ENCODE results near the gene POU6F1.

The POU6F1 gene

GRCh38 chr12:51171884-51172514 is 45.9 kb downstream of the POU6F1 start:
- Histone ChIP-seq H3K4me3 (replicated peaks; ENCODE audit: insufficient read depth, low read length) (peak overlapping the region; percentile 98), H3K27ac (replicated peaks) (peak overlapping the region; percentile 85), H3K27me3 (ENCODE audit: insufficient read depth, poor library complexity, severe bottlenecking) (no peaks in the 10 kb centered on the region)
- peak; percentile 58; the same call in 1 of the 2 replicates for TF ChIP-seq SPI1 (IDR thresholded peaks at IDR 0.05; ENCODE audit: borderline replicate concordance, low read depth)
- no peak for TF ChIP-seq CTCF (IDR thresholded peaks at IDR 0.05; ENCODE audit: insufficient read depth, low read length)
- peak in 1 of 2 experiments; percentile 9 for DNase-seq (ENCODE audit: low read depth in 1 of 2, low spot score in 1 of 2)

DNA sequence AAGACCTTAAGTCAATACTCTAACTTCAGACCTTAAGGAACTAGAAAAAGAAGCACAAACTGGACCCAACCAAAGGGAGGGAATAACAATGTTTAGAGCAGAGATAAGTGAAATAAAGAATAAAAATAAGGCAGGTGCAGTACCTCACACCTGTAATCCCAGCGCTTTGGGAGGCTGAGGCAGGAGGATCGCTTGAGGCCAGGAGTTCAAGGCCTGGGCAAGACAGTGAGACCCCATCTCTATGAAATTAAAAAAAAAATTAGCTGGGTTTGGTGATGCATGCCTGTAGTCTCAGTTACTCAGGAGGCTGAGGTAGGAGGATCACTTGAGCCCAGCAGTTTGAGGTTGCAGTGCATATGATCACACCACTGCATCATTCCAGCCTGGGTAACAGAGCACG is 54.1 kb downstream of the POU6F1 start:
- Histone ChIP-seq H3K4me3 (replicated peaks; ENCODE audit: insufficient read depth, low read length) (no peak overlapping the region), H3K27me3 (ENCODE audit: insufficient read depth, poor library complexity, severe bottlenecking) (no peaks in the 10 kb centered on the region), H3K27ac (replicated peaks) (no peak overlapping the region)
- DNase-seq (ENCODE audit: low read depth in 1 of 2, low spot score in 1 of 2), result no peak
- no peak for TF ChIP-seq GABPA (IDR thresholded peaks at IDR 0.05; ENCODE audit: low read depth)
- TF ChIP-seq CTCF (IDR thresholded peaks at IDR 0.05; ENCODE audit: insufficient read depth, low read length), result no peak

- Histone ChIP-seq H3K4me3 (replicated peaks; ENCODE audit: insufficient read depth, low read length) (no peak overlapping the region), H3K27ac (replicated peaks) (no peak overlapping the region), H3K27me3 (ENCODE audit: insufficient read depth, poor library complexity, severe bottlenecking) (no peaks in the 10 kb centered on the region)
- DNase-seq (ENCODE audit: low read depth in 1 of 2, low spot score in 1 of 2), result no peak
- TF ChIP-seq, protein P1, sequence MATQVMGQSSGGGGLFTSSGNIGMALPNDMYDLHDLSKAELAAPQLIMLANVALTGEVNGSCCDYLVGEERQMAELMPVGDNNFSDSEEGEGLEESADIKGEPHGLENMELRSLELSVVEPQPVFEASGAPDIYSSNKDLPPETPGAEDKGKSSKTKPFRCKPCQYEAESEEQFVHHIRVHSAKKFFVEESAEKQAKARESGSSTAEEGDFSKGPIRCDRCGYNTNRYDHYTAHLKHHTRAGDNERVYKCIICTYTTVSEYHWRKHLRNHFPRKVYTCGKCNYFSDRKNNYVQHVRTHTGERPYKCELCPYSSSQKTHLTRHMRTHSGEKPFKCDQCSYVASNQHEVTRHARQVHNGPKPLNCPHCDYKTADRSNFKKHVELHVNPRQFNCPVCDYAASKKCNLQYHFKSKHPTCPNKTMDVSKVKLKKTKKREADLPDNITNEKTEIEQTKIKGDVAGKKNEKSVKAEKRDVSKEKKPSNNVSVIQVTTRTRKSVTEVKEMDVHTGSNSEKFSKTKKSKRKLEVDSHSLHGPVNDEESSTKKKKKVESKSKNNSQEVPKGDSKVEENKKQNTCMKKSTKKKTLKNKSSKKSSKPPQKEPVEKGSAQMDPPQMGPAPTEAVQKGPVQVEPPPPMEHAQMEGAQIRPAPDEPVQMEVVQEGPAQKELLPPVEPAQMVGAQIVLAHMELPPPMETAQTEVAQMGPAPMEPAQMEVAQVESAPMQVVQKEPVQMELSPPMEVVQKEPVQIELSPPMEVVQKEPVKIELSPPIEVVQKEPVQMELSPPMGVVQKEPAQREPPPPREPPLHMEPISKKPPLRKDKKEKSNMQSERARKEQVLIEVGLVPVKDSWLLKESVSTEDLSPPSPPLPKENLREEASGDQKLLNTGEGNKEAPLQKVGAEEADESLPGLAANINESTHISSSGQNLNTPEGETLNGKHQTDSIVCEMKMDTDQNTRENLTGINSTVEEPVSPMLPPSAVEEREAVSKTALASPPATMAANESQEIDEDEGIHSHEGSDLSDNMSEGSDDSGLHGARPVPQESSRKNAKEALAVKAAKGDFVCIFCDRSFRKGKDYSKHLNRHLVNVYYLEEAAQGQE (IDR thresholded peaks at IDR 0.05; ENCODE audit: insufficient replicate concordance, low read depth), result no peak
- TF ChIP-seq POLR2AphosphoS5 (IDR thresholded peaks at IDR 0.05; ENCODE audit: low read depth) (no peak), SPI1 (IDR thresholded peaks at IDR 0.05; ENCODE audit: borderline replicate concordance, low read depth) (no peak), CTCF (IDR thresholded peaks at IDR 0.05; ENCODE audit: insufficient read depth, low read length) (no peak), GABPA (IDR thresholded peaks at IDR 0.05; ENCODE audit: low read depth) (no peak)
Observed at GRCh38 chr12:51162217-51162616, 55.6 kb downstream of the POU6F1 start.

DNA sequence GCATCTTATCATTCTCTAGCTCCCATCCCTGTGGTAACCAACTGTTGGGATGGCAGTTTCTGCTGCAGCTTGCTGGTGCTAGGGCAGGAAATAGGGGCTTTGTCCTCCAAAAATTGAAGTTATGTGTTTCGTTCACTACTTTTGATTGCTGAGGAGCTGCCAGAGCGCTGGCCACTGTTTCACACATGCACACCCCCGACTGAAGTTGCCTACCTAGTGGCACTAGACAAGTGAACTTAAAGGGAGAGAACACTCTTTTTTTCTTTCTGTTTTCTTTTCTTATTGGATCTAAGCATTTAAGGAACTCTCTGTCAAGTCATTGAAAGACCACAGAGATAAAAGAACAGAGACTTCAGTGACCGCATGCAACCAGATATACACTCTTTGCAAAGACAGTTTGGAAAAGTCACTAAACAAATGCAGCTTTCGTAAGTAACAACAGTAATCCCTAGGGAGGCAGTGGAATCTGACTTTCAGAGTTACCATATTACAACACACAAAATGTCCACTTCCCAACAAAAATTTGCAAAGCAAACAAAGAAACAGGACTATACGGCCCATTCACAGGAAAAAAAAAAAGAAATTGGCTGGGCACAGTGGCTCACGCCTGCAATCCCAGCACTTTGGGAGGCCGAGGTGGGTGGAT is 56.9 kb downstream of the POU6F1 start:
- DNase-seq (ENCODE audit: low read depth in 1 of 2, low spot score in 1 of 2), result no peak
- no peak overlapping the region for H3K27ac ChIP-seq (replicated peaks)
- no peak for TF ChIP-seq CTCF (IDR thresholded peaks at IDR 0.05; ENCODE audit: insufficient read depth, low read length)
- no peak for TF ChIP-seq POLR2AphosphoS5 (IDR thresholded peaks at IDR 0.05; ENCODE audit: low read depth)
- TF ChIP-seq GABPA (IDR thresholded peaks at IDR 0.05; ENCODE audit: low read depth), result no peak
- TF ChIP-seq SPI1 (IDR thresholded peaks at IDR 0.05; ENCODE audit: borderline replicate concordance, low read depth), result no peak
- TF ChIP-seq, protein P1 (IDR thresholded peaks at IDR 0.05; ENCODE audit: insufficient replicate concordance, low read depth), result no peak

More for the DNA sequence above, 56.9 kb downstream of the POU6F1 start:
- Histone ChIP-seq H3K27me3 (ENCODE audit: insufficient read depth, poor library complexity, severe bottlenecking) (no peaks in the 10 kb centered on the region), H3K4me3 (replicated peaks; ENCODE audit: insufficient read depth, low read length) (no peak overlapping the region)

Data from HL-60 (cell line).